DMS153 treated with DMSO at 0.1 percent for 48 hours (cell line): ENCODE results near the gene RANBP17.
"Not testable (repeated sequence)": the region's sequence is repeated elsewhere in the genome, so short reads cannot be mapped to it uniquely, and the experiment has no call there.

Experiments used
- DNase-seq: peaks from one replicate; lab custom pipeline; 2025; ENCODE audit not compliant: unreplicated experiment; lab: John Stamatoyannopoulos, UW

The RANBP17 gene

DNA sequence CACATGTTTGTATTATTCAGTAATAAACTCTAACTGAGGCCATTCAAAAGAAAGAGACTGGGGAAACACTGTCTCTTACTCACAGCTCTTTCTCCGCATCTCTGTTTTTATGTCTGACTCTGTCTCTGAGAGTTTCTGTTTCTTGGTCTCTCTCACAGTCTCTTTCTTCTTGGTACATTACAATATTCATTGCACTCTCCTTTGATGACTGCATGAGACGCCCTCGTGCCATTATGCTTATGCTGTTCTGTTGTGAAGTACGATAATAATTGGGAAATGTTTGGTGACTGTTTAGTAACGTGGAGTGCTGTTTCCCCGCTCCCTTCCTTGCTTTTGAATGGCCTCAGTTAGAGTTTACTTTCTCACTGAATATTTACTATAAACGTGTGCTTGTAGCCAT is 421.9 kb downstream of the RANBP17 start:
- no peak for DNase-seq

DNA sequence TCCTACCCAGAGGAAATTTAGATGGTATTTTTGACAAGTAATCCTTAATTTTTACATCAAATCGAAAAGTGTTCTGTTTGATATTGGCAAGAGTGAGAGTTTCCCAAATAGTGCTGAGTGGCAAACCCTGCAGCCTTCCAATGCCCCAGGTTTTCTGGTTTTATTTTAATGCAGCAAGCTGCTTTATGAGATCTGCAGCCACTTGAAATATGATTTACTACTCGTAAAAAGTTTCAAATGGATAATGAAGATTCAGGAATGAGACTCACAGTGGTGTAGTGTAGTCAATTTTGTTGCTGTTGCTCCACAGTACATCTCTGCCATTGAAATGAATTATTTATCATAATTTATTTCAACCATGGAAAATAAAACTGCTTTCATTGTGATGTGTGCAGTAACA is 423.6 kb downstream of the RANBP17 start:
- DNase-seq: no peak

DNA sequence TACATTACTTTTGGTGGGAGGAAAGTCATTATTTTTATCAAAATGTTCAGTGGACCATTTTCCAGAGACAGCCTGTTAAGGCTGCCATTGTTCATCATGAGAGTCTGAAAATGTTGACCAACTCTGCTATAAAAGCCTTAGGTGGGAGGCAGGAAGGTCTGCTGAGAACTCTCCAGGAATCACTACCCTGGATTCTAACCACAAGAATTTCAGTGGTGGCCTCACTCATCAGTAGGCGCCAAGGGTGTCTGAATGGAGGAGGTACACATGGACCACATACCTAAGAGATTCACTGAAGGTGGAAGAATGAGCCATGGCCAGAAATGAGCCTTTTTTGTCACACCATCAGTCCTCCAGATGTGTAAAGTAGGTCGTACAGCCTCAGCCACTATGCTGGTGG is 426.2 kb downstream of the RANBP17 start:
- no peak for DNase-seq

- DNase-seq: no peak
These were observed 429.6 kb downstream of the RANBP17 start for GRCh38 chr5:171291371-171291770.

GRCh38 chr5:171295299-171295698 is 433.5 kb downstream of the RANBP17 start:
- DNase-seq: no peak

- DNase-seq: no peak
These were observed 434.0 kb downstream of the RANBP17 start for GRCh38 chr5:171295801-171296200.

GRCh38 chr5:171297941-171298340 is 436.1 kb downstream of the RANBP17 start:
- not testable (repeated sequence) for DNase-seq

DNA sequence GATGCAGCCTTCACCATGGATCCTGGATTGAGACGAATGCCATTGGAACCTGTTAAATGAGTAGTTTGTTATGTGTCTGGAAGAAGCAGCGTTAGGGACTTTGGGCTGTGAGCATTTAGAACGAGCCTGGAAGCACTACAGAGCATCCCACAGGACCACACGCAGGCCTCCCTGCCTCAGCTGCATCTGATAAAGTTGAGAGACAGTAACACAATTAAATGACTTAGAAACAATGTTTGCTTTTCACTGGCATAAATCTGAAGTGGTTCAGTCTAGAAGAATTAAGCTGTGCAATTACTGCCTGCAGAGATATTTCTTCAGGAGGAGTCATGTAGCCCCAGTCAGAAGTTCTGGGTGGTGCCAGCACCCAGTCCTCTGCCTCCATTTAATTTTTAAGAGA is 437.4 kb downstream of the RANBP17 start:
- no peak for DNase-seq

GRCh38 chr5:171299851-171300250 is 438.0 kb downstream of the RANBP17 start:
- no peak for DNase-seq

- DNase-seq: no peak
These were observed 438.5 kb downstream of the RANBP17 start for GRCh38 chr5:171300358-171300757.

DNA sequence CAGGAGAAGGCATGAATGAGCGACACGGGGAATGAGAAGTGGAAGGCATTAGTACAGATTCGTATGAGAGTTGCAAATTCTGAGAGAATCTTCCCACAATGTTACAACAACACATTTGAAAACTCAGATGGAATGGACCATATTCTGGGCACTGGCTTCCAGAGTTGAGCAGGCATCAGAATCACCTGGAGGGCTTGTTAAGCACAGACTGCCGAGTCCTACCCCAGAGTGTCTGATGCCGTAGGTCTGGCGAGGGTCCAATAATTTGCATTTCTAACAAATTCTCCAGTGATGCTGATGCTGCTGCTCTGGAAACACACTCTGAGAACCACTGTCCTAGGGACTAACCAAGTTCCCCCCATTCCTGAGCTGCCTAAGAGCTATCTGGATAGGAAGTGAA is 444.3 kb downstream of the RANBP17 start:
- DNase-seq: no peak

- no peak for DNase-seq
These were observed 445.2 kb downstream of the RANBP17 start for GRCh38 chr5:171306781-171307591.

GRCh38 chr5:171307789-171308452 is 446.1 kb downstream of the RANBP17 start:
- DNase-seq: no peak

DNA sequence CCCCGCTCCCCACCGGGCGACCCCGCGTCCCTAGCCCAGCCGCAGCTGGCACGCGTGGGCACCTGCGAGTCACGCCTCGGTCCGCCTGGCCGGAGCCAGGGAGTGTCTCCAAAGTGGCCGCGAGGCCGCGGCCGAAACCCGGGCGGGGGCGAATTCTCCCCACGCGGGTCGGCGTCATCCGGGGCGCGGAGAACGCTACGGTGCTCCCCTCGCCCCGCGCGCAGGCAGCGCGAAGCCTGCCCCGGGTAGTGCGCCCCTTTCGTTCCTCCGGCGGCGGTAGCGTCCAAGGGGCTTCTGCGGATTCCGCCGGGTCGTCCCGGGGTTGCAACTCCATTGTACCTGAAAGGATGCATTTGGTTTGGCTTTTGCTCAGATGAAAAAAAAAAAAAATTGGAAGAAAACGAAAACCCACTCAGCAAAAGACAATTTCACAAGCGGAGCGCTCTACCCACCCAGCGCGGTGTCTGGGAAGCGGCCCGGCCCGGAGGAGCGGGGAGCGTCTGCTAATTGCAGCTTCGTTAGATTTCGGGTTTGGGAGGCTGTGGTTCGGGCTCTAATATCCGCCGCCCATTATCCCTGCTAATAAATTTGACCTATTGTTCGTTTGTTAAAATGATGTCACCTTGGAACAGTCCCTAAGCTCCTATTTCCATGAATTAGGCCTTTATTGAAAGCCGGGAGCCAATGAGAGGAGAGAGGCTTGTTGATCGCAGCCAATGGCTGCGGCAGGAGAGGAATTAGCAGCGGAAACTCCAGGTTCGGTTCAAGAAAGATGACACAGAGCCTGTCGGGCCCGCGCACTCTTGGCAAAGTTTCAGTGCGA is 446.8 kb downstream of the RANBP17 start, which contains the start of gene TLX3:
TLX3 (plus strand) TSS at position 796 of the 823 bp plus-strand sequence. CDS start 118 bp downstream, outside the sequence.
- DNase-seq: no peak

DNA sequence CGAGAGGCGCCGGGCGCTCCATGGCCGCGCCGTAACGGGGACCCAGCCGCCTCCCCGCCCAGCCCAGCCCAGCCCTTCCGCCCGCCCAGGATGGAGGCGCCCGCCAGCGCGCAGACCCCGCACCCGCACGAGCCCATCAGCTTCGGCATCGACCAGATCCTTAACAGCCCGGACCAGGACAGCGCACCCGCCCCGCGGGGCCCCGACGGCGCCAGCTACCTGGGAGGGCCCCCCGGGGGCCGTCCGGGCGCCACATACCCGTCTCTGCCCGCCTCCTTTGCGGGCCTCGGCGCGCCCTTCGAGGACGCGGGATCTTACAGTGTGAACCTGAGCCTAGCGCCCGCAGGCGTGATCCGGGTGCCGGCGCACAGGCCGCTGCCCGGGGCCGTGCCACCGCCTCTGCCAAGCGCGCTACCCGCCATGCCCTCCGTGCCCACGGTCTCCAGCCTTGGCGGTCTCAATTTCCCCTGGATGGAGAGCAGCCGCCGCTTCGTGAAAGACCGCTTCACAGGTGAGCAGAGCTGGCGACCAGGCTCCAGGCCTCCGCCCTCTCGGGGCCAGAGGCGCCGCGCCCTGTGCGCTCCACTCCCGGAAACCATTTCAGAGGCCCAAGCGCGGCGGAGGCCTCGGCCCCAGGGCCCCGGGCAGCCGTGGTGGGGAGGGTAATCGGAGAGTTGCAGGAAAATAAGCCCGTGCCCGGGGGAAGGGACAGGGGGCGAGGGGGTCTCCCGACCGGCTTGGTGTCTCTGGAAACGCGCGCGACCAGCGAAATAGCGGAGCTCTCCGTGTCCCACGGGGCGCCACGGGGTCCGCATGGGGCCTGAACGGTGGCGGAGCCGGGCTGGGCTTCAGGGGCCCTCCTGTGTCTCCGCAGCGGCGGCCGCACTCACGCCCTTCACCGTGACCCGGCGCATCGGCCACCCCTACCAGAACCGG is 447.7 kb downstream of the RANBP17 start:
- DNase-seq: no peak

GRCh38 chr5:171310212-171310818 is 448.5 kb downstream of the RANBP17 start:
- no peak for DNase-seq

DNA sequence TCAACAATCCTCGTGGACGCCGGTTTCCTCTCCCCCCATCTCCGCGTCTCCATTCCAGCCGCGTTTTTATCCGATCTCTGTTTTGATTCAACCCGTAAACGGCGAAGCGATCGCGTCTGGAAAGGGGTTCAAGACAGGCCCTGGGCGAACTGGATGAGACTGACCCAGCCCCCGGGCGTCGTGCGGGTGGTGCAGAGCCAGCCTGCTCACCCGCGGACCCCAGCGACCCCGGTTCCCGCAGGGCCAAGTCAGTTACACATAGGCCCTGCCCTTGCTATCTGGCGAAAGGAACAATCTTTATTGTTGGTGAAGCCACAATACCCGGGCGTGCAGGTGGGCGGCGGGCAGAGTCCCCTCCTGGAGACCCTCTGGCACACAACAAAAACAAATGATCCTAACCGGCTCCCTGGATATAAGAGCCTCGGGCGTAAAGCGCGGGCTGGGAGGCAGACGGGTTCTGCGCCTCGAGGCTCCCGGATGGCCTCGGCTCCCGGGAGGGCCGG is 449.1 kb downstream of the RANBP17 start:
- DNase-seq: no peak

DNA sequence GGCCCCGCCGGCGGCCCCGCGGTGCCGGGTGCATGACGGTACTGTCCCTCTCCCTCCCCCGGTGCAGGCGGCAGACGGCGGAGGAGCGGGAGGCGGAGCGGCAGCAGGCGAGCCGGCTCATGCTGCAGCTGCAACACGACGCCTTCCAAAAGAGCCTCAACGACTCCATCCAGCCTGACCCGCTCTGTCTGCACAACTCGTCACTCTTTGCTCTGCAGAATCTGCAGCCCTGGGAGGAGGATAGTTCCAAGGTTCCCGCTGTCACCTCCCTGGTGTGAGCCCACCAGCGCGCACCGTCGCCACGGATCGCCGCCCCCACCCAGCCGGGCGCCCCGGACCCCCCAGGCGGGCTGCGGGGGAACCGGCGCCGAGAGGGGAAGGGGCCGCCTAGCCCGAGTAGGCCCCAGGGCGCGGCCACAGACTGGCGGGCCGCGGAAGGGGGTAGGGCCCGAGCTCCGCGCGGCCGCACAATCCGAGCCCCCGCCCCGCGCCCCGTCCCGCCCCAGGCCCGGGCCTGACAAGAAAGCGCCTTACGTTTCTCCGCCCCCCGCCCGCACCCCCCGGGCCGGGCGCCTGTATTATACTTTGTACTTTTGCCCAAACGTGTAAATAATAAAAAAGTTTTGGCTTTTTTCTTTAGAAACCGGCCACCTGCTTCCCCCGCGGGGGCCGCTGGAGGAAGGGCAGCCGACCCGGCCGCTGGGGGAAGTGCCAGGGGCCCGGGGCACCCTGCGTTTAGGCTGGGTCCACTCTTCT is 449.7 kb downstream of the RANBP17 start:
- no peak for DNase-seq
